Esophagus squamous epithelium (tissue), 4 donors: ENCODE results near the gene PAFAH2.

ENCODE experiments used
- POLR2A ChIP-seq, 4 donors: fragments of 450-650 bp; IDR thresholded peaks; one replicate each; pipeline ENCODE4 v1.6.1; 2017; ENCODE audit warnings: antibody characterized with exemption in 4 of 4, mild to moderate bottlenecking in 4 of 4, moderate library complexity in 3 of 4
- TF ChIP-seq, protein P1 (sequence below), 6 experiments: fragments of 450-650 bp in 4 of 6; fragments of 200-600 bp in 2 of 6; sonication (generic) in 2 of 6; IDR thresholded peaks; one replicate each; pipeline ENCODE4 v1.5.1; 2016 to 2019; ENCODE audit warnings: antibody characterized with exemption in 6 of 6, mild to moderate bottlenecking in 4 of 6, moderate library complexity in 4 of 6

DNA sequence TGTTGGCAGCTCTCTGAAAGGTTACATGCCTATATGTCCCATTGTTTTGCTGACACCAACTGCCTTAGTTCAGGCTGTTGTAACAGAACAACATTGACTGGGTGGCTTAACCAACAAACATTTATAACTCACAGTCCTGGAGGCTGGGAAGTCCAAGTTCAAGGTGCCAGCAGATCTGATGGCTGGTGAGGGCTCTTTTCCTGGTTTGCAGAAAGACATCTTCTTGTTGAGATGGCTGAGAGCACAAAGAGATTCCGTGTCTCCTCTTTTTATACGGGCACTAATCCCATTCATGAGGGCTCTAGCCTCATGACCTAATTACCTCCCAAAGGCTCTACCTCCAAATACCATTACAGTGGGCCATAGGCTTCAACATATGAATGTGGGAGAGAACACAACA lies 81.4 kb downstream of the PAFAH2 start:
- TF ChIP-seq, protein P1, sequence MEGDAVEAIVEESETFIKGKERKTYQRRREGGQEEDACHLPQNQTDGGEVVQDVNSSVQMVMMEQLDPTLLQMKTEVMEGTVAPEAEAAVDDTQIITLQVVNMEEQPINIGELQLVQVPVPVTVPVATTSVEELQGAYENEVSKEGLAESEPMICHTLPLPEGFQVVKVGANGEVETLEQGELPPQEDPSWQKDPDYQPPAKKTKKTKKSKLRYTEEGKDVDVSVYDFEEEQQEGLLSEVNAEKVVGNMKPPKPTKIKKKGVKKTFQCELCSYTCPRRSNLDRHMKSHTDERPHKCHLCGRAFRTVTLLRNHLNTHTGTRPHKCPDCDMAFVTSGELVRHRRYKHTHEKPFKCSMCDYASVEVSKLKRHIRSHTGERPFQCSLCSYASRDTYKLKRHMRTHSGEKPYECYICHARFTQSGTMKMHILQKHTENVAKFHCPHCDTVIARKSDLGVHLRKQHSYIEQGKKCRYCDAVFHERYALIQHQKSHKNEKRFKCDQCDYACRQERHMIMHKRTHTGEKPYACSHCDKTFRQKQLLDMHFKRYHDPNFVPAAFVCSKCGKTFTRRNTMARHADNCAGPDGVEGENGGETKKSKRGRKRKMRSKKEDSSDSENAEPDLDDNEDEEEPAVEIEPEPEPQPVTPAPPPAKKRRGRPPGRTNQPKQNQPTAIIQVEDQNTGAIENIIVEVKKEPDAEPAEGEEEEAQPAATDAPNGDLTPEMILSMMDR (IDR thresholded peaks at IDR 0.05) = no peak
- no peak for TF ChIP-seq POLR2A (IDR thresholded peaks at IDR 0.05)
